GM18867 (cell line): ENCODE data around the gene BICC1.
A peak's percentile ranks its signal among the peaks of the same experiment; 100 is the strongest.
"Not testable (repeated sequence)": the region's sequence is repeated elsewhere in the genome, so short reads cannot be mapped to it uniquely, and the experiment has no call there.

Experiments
- ATAC-seq: cut with Tn5 transposase; IDR thresholded peaks from one replicate; pipeline ENCODE4 v1.9.1; 2021; ENCODE audit warnings: mild to moderate bottlenecking, moderate library complexity; ENCODE audit not compliant: unreplicated experiment

Gene BICC1

DNA sequence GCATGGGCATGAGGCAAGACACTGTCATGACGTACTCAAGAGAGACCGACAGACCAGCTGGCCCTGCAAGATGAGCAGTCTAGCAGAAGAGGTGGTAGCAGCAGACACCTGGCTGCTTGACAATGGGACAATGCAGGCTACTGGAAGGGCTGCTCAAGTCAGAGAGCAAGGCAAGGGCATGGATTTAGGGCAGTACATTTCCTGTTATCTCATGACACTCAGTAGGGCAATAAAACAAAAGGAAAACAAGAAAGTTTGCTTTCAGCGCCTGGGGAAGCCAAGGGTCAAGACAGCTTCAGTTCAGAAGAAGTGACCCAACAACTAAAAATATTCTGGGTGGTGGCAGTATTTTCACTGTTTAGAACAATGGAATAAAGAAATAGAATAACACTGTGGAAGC lies 332.0 kb downstream of the BICC1 start:
- ATAC-seq: no peak

DNA sequence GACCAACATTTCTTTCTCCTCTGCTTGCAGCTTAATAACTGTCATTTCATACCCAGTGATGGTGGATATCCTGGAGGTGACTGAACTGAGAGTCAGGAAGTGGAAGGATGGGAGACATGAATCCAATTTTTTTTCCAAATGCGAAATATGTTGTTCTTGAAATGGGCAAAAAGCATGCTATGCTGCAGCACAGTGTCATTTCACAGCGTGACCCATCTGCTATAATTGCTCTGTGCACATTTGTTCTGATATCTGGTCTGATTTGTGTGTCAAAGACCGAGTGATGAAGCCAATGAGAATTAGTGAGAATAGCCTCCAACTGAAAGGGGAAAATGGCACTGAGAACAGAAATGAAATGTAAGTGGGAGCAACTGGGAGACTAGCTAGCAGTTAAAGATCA lies 334.2 kb downstream of the BICC1 start:
- no peak for ATAC-seq

DNA sequence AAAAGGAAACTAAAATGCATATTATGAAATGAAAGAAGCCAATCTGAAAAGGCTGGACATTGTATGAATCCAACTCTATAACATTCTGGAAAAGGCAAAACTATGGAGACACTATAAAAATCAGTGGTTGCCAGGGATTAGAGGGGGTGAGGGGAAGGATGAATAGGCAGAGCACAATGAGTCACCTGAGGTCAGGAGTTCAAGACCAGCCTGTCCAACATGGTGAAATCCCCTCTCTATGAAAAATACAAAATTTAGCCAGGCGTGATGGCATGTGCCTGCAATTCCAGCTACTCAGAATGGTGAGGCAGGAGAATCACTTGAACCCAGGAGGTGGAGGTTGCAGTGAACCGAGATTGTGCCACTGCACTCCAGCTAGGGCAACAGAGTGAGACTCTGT lies 338.9 kb downstream of the BICC1 start:
- ATAC-seq: no peak

DNA sequence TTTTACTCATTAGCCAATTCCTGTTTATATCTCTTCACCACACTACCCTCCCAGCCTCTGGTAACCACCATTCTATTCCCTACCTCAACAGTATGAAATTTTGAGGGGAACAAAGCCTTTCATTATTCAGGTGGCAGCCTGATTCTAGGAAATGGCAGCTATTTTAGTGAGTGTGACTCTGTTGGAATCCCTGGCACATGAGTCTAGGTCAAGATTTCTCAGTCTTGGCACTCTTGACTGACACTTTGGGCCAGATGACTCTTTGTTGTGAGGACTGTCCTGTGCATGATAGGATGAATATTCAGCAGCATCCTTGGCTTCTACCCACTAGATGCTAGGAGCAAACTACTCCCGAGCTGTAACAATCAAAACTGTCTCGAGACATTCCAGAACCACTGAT lies 341.0 kb downstream of the BICC1 start:
- ATAC-seq: no peak

DNA sequence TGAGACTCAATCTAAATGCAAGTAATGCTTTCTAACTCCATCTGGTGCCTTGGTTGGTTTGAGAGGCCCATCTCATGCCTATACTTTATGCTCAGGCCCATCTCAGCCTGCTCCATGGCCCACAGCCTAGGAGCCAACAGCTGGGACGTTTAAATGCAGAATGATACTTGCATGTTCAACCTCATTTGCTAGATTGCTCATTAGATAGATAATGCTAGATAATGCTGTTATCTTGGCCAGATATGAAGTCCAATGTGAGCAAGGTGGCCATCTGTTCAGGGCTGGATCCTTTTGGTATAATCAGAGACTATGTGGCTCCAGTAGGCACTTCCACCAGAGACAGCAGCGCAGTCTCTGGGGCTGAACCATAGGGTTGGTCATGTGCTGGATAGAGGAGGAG lies 342.1 kb downstream of the BICC1 start:
- no peak for ATAC-seq

DNA sequence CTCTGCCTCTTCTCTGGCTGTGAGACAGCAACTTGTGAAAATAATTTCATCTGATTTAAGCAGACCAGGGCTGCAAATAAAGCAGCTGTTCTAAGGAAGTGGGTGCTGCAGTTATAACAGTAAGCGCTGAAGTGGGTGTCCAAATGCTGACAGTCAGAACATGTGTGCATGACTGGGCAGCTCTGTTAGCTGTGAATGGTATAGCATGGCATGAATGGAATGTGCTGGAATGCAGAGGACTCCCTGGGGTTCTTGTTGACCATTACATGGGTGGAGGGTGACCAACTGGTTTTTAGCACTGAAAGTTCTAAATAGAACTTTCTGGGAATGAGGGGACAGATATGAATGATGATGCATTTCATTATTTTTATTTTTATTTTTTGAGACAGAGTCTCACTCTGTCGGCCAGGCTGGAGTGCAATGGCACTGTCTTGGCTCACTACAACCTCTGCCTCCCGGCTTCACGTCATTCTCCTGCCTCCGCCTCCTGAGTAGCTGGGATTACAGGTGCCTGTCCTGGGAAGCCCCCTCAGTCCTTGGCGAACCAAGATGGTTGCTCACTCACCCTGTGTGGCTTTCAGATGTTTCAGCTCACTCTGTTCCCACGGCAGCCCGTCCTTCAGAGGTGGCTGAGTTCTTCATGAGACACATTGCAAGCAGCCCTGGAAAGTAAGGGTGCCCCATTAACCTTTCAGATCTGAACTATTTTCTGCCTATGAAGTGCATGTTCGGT lies 344.0 kb downstream of the BICC1 start:
- ATAC-seq: no peak

DNA sequence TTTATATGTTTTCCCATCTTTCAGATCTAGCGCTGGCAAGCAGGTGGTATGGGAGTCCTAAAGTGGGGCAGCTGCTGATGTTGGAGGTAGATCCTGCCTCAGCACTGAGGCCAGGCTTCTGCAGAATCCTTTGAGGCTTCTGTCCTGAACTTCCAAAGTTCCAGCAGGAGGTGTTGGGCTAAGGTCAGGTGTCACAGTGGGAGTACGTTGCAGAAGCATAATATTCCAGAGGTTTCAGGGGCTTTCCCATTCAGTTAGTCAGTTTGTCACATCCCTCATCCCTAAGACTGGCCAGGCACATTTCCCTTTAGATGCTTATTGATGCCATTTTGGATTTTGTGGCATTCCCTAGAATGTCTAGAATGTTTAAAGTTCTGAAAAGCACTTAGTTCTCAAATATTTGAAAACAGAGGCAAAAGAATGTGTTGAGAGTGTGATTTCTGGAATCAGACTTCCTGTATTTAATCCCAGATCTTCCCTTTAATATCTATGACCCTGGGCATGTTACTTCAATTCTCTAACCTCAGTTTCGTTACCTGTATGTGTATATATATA lies 344.7 kb downstream of the BICC1 start:
- no peak for ATAC-seq

DNA sequence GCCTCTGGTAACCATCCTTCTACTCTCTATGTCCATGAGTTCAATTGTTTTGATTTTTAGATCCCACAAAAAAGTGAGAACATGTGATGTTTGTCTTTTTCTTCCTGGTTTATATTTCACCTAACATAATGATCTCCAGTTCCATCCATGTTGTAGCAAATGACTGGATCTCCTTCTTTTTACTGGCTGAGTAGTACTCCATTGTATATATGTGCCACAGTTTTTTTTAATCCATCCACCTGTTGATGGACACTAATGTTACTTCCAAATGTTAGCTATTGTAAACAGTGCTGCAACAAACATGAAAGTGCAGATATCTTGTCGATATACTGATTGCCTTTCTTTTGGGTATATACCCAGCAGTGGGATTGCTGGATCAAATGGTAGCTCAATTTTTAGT lies 345.5 kb downstream of the BICC1 start:
- ATAC-seq: not testable (repeated sequence)

DNA sequence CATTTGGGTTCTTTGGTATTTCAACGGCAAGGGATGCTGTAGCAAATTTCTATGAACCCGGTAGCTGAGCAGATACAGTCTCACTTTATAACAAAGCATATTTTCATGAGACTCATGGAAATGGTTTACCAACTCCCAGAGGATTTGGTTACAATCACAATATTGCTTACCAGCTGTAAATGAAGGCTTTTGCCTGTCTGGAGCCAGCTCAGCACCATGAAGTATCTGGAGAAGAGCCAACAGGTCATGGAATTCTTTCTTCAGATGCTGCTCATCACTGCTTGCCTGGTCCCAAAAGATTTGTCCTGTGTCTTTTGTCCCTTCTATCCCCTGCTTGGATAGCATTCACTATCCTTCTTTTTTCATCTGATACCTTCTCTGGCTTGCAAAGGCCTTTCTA lies 346.9 kb downstream of the BICC1 start:
- ATAC-seq: no peak

DNA sequence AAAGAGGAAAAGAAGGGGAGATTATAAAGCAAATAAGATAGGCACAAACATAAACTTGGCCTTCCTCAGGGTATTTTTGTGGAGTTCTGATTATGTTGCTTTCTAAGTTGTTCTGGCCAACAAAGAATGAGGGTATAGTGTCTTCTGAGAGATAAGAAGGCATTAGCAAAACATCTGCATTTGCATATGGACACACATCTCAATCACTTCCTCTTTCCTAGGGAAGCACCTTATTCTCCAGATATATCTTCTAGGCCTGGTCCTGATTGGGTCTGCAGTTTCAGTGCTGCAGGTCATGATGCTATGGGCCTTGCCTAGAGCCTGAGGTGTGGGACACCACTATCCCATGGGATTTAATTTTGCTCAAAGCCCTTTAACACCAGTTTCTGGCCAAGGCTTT lies 355.0 kb downstream of the BICC1 start:
- peak; percentile 61 for ATAC-seq

DNA sequence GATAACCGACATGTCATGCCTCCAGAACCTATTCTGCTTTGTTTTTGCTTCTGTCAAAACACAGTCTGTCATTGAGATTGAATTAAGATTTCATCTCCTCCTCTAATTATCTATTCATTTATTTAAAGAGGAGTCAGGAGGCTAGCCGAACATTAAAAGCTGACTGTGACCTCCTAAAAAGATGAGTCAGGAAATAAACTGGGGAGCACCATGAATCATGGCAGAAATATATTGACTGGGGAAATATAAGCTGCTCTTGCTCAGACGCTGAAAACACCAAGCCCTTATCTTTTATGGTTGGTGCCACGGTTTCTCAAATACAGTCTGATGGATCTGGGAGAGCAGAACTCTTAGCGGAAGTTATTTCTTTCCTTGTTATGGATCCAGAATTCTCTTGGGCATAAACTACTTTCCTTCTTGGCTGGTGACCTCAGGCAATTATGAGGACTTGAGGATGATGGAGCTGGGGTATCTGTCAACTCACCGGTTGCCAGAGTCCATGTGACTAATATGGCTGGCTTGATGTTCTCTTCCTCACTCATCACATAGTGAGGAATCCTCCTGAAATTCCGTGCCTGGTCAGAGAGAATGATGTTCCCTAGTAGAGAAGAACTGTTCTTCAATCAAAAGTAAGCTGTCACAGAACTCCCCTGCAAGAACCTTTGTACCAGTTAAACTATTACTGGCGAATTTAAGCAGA lies 356.2 kb downstream of the BICC1 start:
- no peak for ATAC-seq

DNA sequence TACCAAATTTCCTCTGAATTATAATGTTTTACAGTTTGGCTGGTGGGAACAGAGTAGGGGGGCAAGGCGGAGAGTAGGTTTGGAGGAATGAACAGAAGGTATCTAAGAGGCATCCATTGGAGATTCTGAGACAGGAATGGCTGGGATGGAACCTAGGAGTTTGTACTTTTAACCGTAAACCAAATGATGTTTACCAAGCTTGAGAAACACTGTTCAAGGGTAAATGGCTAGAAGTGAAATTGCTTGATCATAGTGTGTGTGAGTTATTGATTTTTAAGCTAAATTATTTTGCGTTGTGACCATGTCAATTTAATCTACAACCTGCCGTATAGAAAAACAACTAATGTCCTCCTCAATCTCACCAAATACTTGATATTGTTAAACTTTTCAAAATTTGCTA lies 357.4 kb downstream of the BICC1 start:
- no peak for ATAC-seq

DNA sequence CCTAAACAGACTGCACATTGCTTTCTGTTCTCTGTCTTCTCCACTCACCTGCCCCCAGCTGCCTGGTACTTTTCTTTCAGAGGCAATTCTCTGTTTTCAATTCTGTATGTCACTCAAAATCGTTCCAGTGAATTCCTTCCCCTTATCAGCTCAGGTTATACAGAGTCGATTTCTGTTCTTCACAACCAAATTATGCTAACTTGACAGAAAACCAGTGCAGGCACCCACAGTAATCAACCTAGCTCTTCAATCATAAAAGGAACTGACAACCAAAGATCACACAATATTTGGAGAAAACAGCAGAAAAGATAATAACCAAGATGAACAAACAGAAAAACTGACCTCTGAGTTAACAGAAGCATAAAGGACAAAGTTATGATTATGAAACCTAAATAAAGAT lies 360.5 kb downstream of the BICC1 start:
- ATAC-seq: no peak
